Ishikawa (cell line): Measurements from ENCODE around the gene REXO4.

Source experiments
- EGR1 ChIP-seq: IDR thresholded peaks from 2 replicates; pipeline ENCODE4 v1.6.1; 2012
- EP300 ChIP-seq: IDR thresholded peaks from 2 replicates; pipeline ENCODE4 v1.6.1; 2012; ENCODE audit warnings: borderline replicate concordance
- FOXM1 ChIP-seq: IDR thresholded peaks from 2 replicates; pipeline ENCODE4 v1.6.1; 2012; ENCODE audit warnings: low read depth, borderline replicate concordance
- NFIC ChIP-seq: IDR thresholded peaks from 2 replicates; pipeline ENCODE4 v1.6.1; 2012
- RAD21 ChIP-seq: IDR thresholded peaks from 2 replicates; pipeline ENCODE4 v1.6.1; 2012; ENCODE audit warnings: low read depth
- REST ChIP-seq: IDR thresholded peaks from 2 replicates; pipeline ENCODE4 v1.6.1; 2012; ENCODE audit warnings: low read depth, mild to moderate bottlenecking
- TAF1 ChIP-seq: IDR thresholded peaks from 2 replicates; pipeline ENCODE4 v1.6.1; 2012; ENCODE audit warnings: low read depth, mild to moderate bottlenecking
- USF1 ChIP-seq: IDR thresholded peaks from 2 replicates; pipeline ENCODE4 v1.6.1; 2012
- YY1 ChIP-seq: IDR thresholded peaks from 2 replicates; pipeline ENCODE4 v1.6.1; 2012; ENCODE audit warnings: low read depth
- TF ChIP-seq, protein P1 (sequence below): IDR thresholded peaks from 2 replicates; pipeline ENCODE4 v1.6.1; 2012

- TF ChIP-seq EGR1 (no peak), EP300 (no peak), RAD21 (no peak), USF1 (no peak), TAF1 (no peak), REST (no peak), NFIC (no peak), FOXM1 (no peak), YY1 (no peak)
- TF ChIP-seq, protein P1, sequence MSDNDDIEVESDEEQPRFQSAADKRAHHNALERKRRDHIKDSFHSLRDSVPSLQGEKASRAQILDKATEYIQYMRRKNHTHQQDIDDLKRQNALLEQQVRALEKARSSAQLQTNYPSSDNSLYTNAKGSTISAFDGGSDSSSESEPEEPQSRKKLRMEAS, result no peak
Observed at GRCh38 chr9:133369933-133370332, 47.9 kb downstream of the REXO4 start.
